Subcutaneous abdominal adipose tissue (tissue), 5 donors: ENCODE measurements around the gene PRICKLE2.

Experiments
- H3K27ac ChIP-seq: one replicate; pipeline ENCODE4 v1.7.0; 2013; ENCODE audit warnings: low read depth, mild to moderate bottlenecking, inconsistent platforms, low read length, moderate library complexity
- H3K27me3 ChIP-seq, 5 donors: one replicate each; pipeline ENCODE4 v1.7.0; 2013; ENCODE audit warnings: low read length in 5 of 5, inconsistent platforms in 1 of 5; ENCODE audit not compliant: control insufficient read depth in 5 of 5, insufficient read depth in 4 of 5
- H3K36me3 ChIP-seq, 5 donors: one replicate each; pipeline ENCODE4 v1.7.0; 2013; ENCODE audit warnings: low read length in 5 of 5; ENCODE audit not compliant: control insufficient read depth in 5 of 5, insufficient read depth in 5 of 5
- H3K4me1 ChIP-seq, 5 donors: one replicate each; pipeline ENCODE4 v1.7.0; 2013; ENCODE audit warnings: low read length in 5 of 5, mild to moderate bottlenecking in 3 of 5, moderate library complexity in 1 of 5; ENCODE audit not compliant: control insufficient read depth in 5 of 5, insufficient read depth in 5 of 5
- H3K4me3 ChIP-seq, 5 donors: one replicate each; pipeline ENCODE4 v1.7.0; 2013; ENCODE audit warnings: low read length in 5 of 5, low read depth in 1 of 5
- H3K9ac ChIP-seq, 5 donors: one replicate each; pipeline ENCODE4 v1.7.0; 2013; ENCODE audit warnings: low read length in 5 of 5, mild to moderate bottlenecking in 4 of 5, moderate library complexity in 3 of 5
- H3K9me3 ChIP-seq, 5 donors: one replicate each; pipeline ENCODE4 v1.7.0; 2013; ENCODE audit warnings: low read length in 5 of 5; ENCODE audit not compliant: control insufficient read depth in 5 of 5
- donor health status: healthy.
- donor health status: healthy.
- donor health status: healthy.
- donor health status: healthy.
- donor health status: healthy.

The PRICKLE2 gene

GRCh38 chr3:64063983-64064438 is 161.3 kb downstream of the PRICKLE2 start:
- Histone ChIP-seq H3K36me3 (no peaks in the 10 kb centered on the region), H3K9ac (no peak overlapping the region), H3K27ac (no peak overlapping the region), H3K9me3 (no peaks in the 10 kb centered on the region), H3K4me3 (no peak overlapping the region), H3K4me1 (peaks cover 0 to 17% (median 14%) of the 10 kb centered on the region in 5 donors), H3K27me3 (no peaks in the 10 kb centered on the region)

- Histone ChIP-seq H3K4me3 (no peak overlapping the region), H3K4me1 (peaks cover 0 to 17% (median 14%) of the 10 kb centered on the region in 5 donors), H3K9ac (no peak overlapping the region), H3K27ac (no peak overlapping the region), H3K9me3 (no peaks in the 10 kb centered on the region), H3K36me3 (no peaks in the 10 kb centered on the region), H3K27me3 (no peaks in the 10 kb centered on the region)
These were observed 161.9 kb downstream of the PRICKLE2 start for GRCh38 chr3:64063207-64063982.

GRCh38 chr3:64061628-64062027 is 163.6 kb downstream of the PRICKLE2 start:
- H3K27ac ChIP-seq: no peak overlapping the region
- H3K9me3 ChIP-seq: no peaks in the 10 kb centered on the region
- H3K4me3 ChIP-seq: no peak overlapping the region

GRCh38 chr3:64059484-64060175 is 165.6 kb downstream of the PRICKLE2 start:
- Histone ChIP-seq H3K4me1 (peaks cover 0 to 23% (median 6%) of the 10 kb centered on the region in 5 donors), H3K4me3 (no peak overlapping the region), H3K27ac (no peak overlapping the region), H3K36me3 (no peaks in the 10 kb centered on the region), H3K9me3 (no peaks in the 10 kb centered on the region), H3K27me3 (no peaks in the 10 kb centered on the region), H3K9ac (no peak overlapping the region)

More at GRCh38 chr3:64061628-64062027, 163.6 kb downstream of the PRICKLE2 start:
- peaks cover 0 to 14% (median 6%) of the 10 kb centered on the region in 5 donors for H3K4me1 ChIP-seq
- H3K27me3 ChIP-seq: no peaks in the 10 kb centered on the region
- no peak overlapping the region for H3K9ac ChIP-seq
- H3K36me3 ChIP-seq: no peaks in the 10 kb centered on the region

GRCh38 chr3:64058566-64058965 is 166.7 kb downstream of the PRICKLE2 start:
- H3K4me1 ChIP-seq: peaks cover 2 to 27% (median 8%) of the 10 kb centered on the region in 5 donors
- no peaks in the 10 kb centered on the region for H3K9me3 ChIP-seq
- no peak overlapping the region for H3K9ac ChIP-seq
- H3K4me3 ChIP-seq: no peak overlapping the region
- no peaks in the 10 kb centered on the region for H3K27me3 ChIP-seq
- no peak overlapping the region for H3K27ac ChIP-seq
- H3K36me3 ChIP-seq: no peaks in the 10 kb centered on the region

GRCh38 chr3:64057231-64057630 is 168.0 kb downstream of the PRICKLE2 start:
- peaks cover 2 to 26% (median 10%) of the 10 kb centered on the region in 5 donors for H3K4me1 ChIP-seq
- H3K36me3 ChIP-seq: no peaks in the 10 kb centered on the region
- H3K27me3 ChIP-seq: no peaks in the 10 kb centered on the region
- H3K9ac ChIP-seq: no peak overlapping the region
- H3K9me3 ChIP-seq: no peaks in the 10 kb centered on the region
- no peak overlapping the region for H3K4me3 ChIP-seq
- no peak overlapping the region for H3K27ac ChIP-seq

GRCh38 chr3:64056606-64057180 is 168.6 kb downstream of the PRICKLE2 start:
- Histone ChIP-seq H3K4me1 (peaks cover 2 to 26% (median 10%) of the 10 kb centered on the region in 5 donors), H3K9ac (no peak overlapping the region), H3K4me3 (no peak overlapping the region), H3K9me3 (no peaks in the 10 kb centered on the region), H3K27ac (no peak overlapping the region), H3K36me3 (no peaks in the 10 kb centered on the region), H3K27me3 (no peaks in the 10 kb centered on the region)

- Histone ChIP-seq H3K4me1 (peaks cover 2 to 26% (median 8%) of the 10 kb centered on the region in 5 donors), H3K27ac (no peak overlapping the region), H3K27me3 (no peaks in the 10 kb centered on the region), H3K4me3 (no peak overlapping the region), H3K9ac (no peak overlapping the region), H3K36me3 (no peaks in the 10 kb centered on the region), H3K9me3 (no peaks in the 10 kb centered on the region)
These were observed 170.2 kb downstream of the PRICKLE2 start for GRCh38 chr3:64055076-64055475.

GRCh38 chr3:64054488-64054887 is 170.8 kb downstream of the PRICKLE2 start:
- H3K9ac ChIP-seq: no peak overlapping the region
- H3K36me3 ChIP-seq: no peaks in the 10 kb centered on the region
- H3K9me3 ChIP-seq: no peaks in the 10 kb centered on the region
- no peak overlapping the region for H3K27ac ChIP-seq
- H3K27me3 ChIP-seq: no peaks in the 10 kb centered on the region
- H3K4me3 ChIP-seq: no peak overlapping the region
- H3K4me1 ChIP-seq: peaks cover 2 to 26% (median 4%) of the 10 kb centered on the region in 5 donors

GRCh38 chr3:64053581-64053980 is 171.7 kb downstream of the PRICKLE2 start:
- Histone ChIP-seq H3K36me3 (no peaks in the 10 kb centered on the region), H3K4me3 (no peak overlapping the region), H3K4me1 (peaks cover 0 to 32% (median 2%) of the 10 kb centered on the region in 5 donors), H3K27ac (no peak overlapping the region), H3K9ac (no peak overlapping the region), H3K27me3 (no peaks in the 10 kb centered on the region), H3K9me3 (no peaks in the 10 kb centered on the region)
